Esophagus squamous epithelium (tissue), 4 donors: ENCODE results near the gene LRRC4.

Experiments
- POLR2A ChIP-seq, 4 donors: fragments of 450-650 bp; IDR thresholded peaks; one replicate each; pipeline ENCODE4 v1.6.1; 2017; ENCODE audit warnings: antibody characterized with exemption in 4 of 4, mild to moderate bottlenecking in 4 of 4, moderate library complexity in 3 of 4
- TF ChIP-seq, protein P1 (sequence below), 6 experiments: fragments of 450-650 bp in 4 of 6; fragments of 200-600 bp in 2 of 6; sonication (generic) in 2 of 6; IDR thresholded peaks; one replicate each; pipeline ENCODE4 v1.5.1; 2016 to 2019; ENCODE audit warnings: antibody characterized with exemption in 6 of 6, mild to moderate bottlenecking in 4 of 6, moderate library complexity in 4 of 6

DNA sequence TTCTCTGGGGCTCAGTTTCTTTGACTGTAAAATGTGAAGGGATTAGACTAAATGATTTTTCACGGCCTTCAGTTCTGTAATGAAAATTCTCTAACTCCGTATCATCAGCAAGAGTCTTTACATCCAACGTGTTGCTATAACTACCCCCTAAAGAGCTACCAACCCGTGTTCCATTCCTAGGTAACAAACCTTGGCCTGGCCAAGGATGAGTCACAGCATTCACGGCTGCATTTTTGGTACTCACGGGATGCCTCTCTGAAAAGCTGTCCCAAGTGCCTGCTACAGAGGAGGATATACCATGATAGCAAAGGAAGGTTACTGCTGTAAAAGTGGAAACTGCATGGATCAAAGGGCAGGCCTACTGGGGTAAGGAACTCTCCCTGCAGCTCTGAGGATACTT lies 5.9 kb downstream of the LRRC4 start:
- TF ChIP-seq, protein P1, sequence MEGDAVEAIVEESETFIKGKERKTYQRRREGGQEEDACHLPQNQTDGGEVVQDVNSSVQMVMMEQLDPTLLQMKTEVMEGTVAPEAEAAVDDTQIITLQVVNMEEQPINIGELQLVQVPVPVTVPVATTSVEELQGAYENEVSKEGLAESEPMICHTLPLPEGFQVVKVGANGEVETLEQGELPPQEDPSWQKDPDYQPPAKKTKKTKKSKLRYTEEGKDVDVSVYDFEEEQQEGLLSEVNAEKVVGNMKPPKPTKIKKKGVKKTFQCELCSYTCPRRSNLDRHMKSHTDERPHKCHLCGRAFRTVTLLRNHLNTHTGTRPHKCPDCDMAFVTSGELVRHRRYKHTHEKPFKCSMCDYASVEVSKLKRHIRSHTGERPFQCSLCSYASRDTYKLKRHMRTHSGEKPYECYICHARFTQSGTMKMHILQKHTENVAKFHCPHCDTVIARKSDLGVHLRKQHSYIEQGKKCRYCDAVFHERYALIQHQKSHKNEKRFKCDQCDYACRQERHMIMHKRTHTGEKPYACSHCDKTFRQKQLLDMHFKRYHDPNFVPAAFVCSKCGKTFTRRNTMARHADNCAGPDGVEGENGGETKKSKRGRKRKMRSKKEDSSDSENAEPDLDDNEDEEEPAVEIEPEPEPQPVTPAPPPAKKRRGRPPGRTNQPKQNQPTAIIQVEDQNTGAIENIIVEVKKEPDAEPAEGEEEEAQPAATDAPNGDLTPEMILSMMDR (IDR thresholded peaks at IDR 0.05) = no peak
- TF ChIP-seq POLR2A (IDR thresholded peaks at IDR 0.05) = no peak
